Measurements from ENCODE around the gene ZNF507. TPM values are rescaled to one million over a fixed set of nuclear protein-coding genes. Genes with fewer than 3 reads are reported as not detected.

Gene ZNF507
- total and polyA plus RNA-seq, 9 of the 15 experiments (the other 6 are each of a cell fraction or from before 2014, with no cell fraction given): 2.9 to 25.0 (median 10.4) TPM

DNA sequence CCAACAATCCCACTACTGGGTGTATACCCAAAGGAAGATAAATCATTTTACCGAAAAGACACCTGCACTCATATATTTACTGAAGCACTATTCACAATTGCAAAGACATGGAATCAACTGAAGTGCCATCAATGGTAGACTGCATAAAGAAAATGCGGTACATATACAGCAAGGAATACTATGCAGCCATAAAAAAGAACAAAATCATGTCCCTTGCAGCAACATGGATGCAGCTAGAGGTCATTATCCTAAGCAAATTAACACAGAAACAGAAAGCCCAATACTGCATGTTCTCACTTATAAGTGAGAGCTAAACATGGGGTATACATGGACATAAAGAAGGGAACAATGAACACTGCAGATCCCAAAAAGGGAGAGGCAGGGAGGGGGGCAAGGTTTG, 2.7 kb upstream of the ZNF507 start:
- in situ Hi-C loops (cut with MboI): no loop called here
- no TSS peak for BruUV-seq (replicated peaks)
- ATAC-seq: no peak
- H4K20me1 ChIP-seq (replicated peaks; ENCODE audit: control insufficient read depth, insufficient read depth, low read length): no peaks in the 10 kb centered on the region
- H3K9ac ChIP-seq (ENCODE audit: insufficient read depth in 1 of 2, low read depth in 2 of 2, low read length in 2 of 2): no peak overlapping the region
- TF ChIP-seq ZBTB1 (CRISPR knock-in tag; IDR thresholded peaks at IDR 0.05; ENCODE audit: borderline replicate concordance, low read depth): no peak
- TF ChIP-seq KDM2B (CRISPR knock-in tag; IDR thresholded peaks at IDR 0.05): no peak
- peak; percentile 70 for TF ChIP-seq ZNF146 (CRISPR knock-in tag; IDR thresholded peaks at IDR 0.05; ENCODE audit: unreplicated experiment)
- TF ChIP-seq RBM25 (IDR thresholded peaks at IDR 0.05; ENCODE audit: low read depth, low read length, severe bottlenecking): peak; percentile 36
- TF ChIP-seq MYNN (IDR thresholded peaks at IDR 0.05): no peak
- TF ChIP-seq MYNN (CRISPR knock-in tag; IDR thresholded peaks at IDR 0.05): no peak
- H3K27me3 ChIP-seq (ENCODE audit: control insufficient read depth in 2 of 2, insufficient read depth in 2 of 2, low read length in 2 of 2): no peaks in the 10 kb centered on the region
- no peak overlapping the region for H3K4me3 ChIP-seq
- H3K36me3 ChIP-seq (ENCODE audit: control insufficient read depth, insufficient read depth, low read length): peaks cover 6% of the 10 kb centered on the region
- H3K4me2 ChIP-seq (ENCODE audit: insufficient read depth, low read length): no peak overlapping the region
- H3K9me3 ChIP-seq (replicated peaks; ENCODE audit: control insufficient read depth, insufficient read depth, low read depth, low read length): peaks cover 3% of the 10 kb centered on the region; the same call in 1 of the 2 replicates
- no peak overlapping the region for H3K27ac ChIP-seq (ENCODE audit: extremely low read depth, low read depth, low read length)
- no peaks in the 10 kb centered on the region for H3K9me1 ChIP-seq (ENCODE audit: control insufficient read depth, insufficient read depth, low read length)
- H2AFZ ChIP-seq (ENCODE audit: low read depth, low read length): no peak overlapping the region
- FAIRE-seq: no peak
- POLR2A ChIA-PET: no interaction called here
- intact Hi-C loops (cut with micrococcal nuclease): no loop called here
- no peak for DNase-seq (ENCODE audit: extremely low read depth in 1 of 4, low spot score in 3 of 4)
- H3K4me1 ChIP-seq (replicated peaks in 1 of 2; ENCODE audit: control insufficient read depth in 2 of 2, insufficient read depth in 2 of 2, low read length in 2 of 2): peaks cover 0 to 11% of the 10 kb centered on the region in 2 experiments; a peak in 3 of 5 replicates
- peaks cover 23% of the 10 kb centered on the region for H3K79me2 ChIP-seq (ENCODE audit: control insufficient read depth, insufficient read depth, low read length)
- CTCF ChIA-PET (ENCODE audit: low intra/inter-chr PET ratio): interaction anchor here (1.5 kb wide), 1 partner anchor 228 kb away, joined by 3 read pairs; no protein-coding TSS in a partner anchor
- WGBS (ENCODE audit: insufficient coverage, low coverage, missing lambda C conversion rate): 28% methylated on average over 2 of the region's 2 CpGs
